ENCODE measurements around the gene ZNF534. TPM values are rescaled to one million over a fixed set of nuclear protein-coding genes. Genes with fewer than 3 reads are reported as not detected.

The ZNF534 gene
- total and polyA plus RNA-seq, 12 donors = 0.11 to 0.18 (median 0.14) TPM; not detected in 8

DNA sequence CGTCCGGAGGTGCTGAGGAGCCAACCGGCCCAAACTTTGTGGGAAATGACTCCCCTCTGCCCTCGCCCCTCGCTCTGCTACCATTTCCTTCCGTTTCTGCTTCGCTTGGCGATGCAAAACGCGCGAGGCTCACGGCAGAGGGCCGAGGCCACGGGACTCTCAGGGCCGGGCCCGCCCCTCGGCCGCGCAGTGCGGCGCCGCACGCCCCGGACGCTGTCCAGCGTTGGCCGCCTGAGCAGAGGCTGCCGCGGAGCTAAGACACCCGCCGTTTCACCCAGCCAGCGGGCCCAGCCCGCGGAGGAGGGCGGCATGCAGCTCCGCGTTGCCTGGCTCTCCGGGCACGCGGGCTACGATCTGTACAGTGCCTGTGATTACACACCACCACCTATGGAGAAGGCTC, 22.3 kb downstream of the ZNF534 start:
- WGBS, 4 donors = 19 to 33% (median 28%) methylated on average over 12 to 41 of the region's 41 CpGs
- intact Hi-C loops (cut with DNase I) = no loop called here

DNA sequence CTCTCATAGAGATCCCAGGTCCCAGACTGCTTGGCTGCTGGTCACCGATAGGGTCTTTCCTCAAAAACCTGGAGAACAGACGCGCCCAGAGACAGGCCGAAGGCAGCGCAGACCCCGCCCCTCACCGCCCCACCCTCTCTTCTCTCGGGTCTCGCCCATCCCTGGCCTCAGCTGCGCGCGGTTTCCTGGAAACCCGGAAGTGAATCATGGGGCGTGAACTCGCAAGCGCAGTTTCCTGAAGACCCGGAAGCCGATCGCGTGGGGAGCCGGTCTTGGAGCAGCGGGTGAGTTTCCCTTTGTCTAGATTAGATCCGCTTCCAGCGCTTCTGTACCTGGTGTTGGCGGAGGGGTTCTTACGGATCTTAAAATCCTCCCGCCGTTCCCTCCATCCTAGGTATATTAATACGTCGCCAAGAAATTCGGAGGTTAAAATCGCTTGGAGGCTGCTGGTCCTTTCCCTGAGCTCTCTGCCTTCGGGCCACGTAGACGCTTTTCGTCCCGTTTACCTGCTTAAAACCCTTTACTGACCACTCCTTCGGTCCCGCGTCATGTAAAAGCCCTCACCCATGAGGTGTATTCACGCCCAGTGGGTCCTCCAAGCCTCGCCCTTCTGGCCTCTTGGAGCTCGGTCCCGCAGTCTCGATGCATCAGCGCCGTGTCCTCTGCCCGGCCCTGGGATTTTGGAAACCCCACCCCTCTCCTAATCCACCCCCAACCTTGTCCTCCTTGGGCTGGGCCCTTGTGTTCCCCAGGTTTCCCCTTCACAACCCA, 24.6 kb downstream of the ZNF534 start, which contains the start of gene ZNF578:
Gene ZNF578, plus strand, starts transcription at position 230 of the 771 bp plus-strand sequence. CDS start 48,293 bp downstream, outside the sequence.
- Histone ChIP-seq H3K27me3 (no peaks in the 10 kb centered on the region), H3K9me3 (replicated peaks in 1 of 3) (peaks cover 0 to 11% (median 0%) of the 10 kb centered on the region in 3 donors), H3K4me3 (peak within 1 kb of the TSS in 2 of 4 donors; percentile 32 to 66), H3K36me3 (replicated peaks in 1 of 2) (no peaks in the 10 kb centered on the region), H3K4me1 (replicated peaks in 1 of 2) (no peaks in the 10 kb centered on the region), H3K27ac (peak within 1 kb of the TSS in 1 of 5 donors; percentile 16)
- 2% methylated on average over 24 to 48 of the region's 48 CpGs for WGBS, 4 donors
- no peak for TF ChIP-seq POLR2A (IDR thresholded peaks at IDR 0.05)
- TF ChIP-seq, protein P1, sequence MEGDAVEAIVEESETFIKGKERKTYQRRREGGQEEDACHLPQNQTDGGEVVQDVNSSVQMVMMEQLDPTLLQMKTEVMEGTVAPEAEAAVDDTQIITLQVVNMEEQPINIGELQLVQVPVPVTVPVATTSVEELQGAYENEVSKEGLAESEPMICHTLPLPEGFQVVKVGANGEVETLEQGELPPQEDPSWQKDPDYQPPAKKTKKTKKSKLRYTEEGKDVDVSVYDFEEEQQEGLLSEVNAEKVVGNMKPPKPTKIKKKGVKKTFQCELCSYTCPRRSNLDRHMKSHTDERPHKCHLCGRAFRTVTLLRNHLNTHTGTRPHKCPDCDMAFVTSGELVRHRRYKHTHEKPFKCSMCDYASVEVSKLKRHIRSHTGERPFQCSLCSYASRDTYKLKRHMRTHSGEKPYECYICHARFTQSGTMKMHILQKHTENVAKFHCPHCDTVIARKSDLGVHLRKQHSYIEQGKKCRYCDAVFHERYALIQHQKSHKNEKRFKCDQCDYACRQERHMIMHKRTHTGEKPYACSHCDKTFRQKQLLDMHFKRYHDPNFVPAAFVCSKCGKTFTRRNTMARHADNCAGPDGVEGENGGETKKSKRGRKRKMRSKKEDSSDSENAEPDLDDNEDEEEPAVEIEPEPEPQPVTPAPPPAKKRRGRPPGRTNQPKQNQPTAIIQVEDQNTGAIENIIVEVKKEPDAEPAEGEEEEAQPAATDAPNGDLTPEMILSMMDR (IDR thresholded peaks at IDR 0.05) = no peak
- peak; percentile 60 to 84 (median 66) for DNase-seq
- intact Hi-C loops (cut with DNase I) = no loop called here

More for the DNA sequence above, 22.3 kb downstream of the ZNF534 start:
- peaks cover 0 to 9% (median 0%) of the 10 kb centered on the region in 3 donors for H3K9me3 ChIP-seq (replicated peaks in 1 of 3)
- no peaks in the 10 kb centered on the region for H3K27me3 ChIP-seq
- H3K4me1 ChIP-seq (replicated peaks in 1 of 2) = no peaks in the 10 kb centered on the region
- TF ChIP-seq, protein P1 (IDR thresholded peaks at IDR 0.05) = no peak
- no peak for TF ChIP-seq POLR2A (IDR thresholded peaks at IDR 0.05)
- H3K4me3 ChIP-seq = no peak overlapping the region
- DNase-seq = no peak
- no peak overlapping the region for H3K27ac ChIP-seq
- no peaks in the 10 kb centered on the region for H3K36me3 ChIP-seq (replicated peaks in 1 of 2)

DNA sequence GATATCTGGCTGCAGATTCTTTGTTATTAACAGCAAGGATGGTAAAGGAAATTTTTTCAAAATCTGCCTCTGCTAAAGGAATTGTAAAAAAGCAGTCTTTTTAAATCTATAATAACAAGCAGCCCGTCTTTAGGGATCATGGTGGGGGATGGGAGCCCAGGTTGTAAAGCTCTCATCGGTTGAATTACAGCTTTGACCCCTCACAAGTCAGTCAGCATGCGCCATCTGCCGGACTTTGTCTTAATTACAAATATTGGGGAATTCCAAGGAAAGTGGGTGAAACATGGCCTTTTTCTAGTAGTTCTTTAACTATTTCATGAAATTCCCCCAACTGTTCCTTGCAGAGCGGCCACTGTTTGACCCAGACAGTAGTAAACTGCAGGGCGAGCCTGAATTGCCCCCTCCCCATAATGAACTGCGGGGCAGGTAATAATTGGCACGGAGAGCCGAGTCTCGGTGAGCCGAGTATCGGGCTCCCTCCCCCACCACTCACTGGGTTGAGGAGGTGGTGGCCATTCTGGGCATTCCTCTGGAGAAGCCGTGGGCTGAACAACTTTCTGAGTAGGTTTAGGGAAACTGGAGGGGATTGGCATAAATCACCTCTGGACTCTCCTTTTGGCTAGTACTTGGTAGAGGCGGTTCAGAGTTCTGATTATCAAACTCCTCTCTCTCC, 36.0 kb downstream of the ZNF534 start:
- Histone ChIP-seq H3K4me1 (replicated peaks in 1 of 2) (no peaks in the 10 kb centered on the region), H3K27me3 (no peaks in the 10 kb centered on the region), H3K4me3 (no peak overlapping the region), H3K9me3 (replicated peaks in 1 of 3) (peaks cover 0 to 48% (median 22%) of the 10 kb centered on the region in 3 donors), H3K27ac (no peak overlapping the region), H3K36me3 (replicated peaks in 1 of 2) (no peaks in the 10 kb centered on the region)
- intact Hi-C loops (cut with DNase I) = no loop called here
- no peak for DNase-seq
- 85 to 91% (median 87%) methylated on average over 14 of the region's 14 CpGs for WGBS, 4 donors
- no peak for TF ChIP-seq POLR2A (IDR thresholded peaks at IDR 0.05)
- TF ChIP-seq, protein P1 (IDR thresholded peaks at IDR 0.05) = no peak

DNA sequence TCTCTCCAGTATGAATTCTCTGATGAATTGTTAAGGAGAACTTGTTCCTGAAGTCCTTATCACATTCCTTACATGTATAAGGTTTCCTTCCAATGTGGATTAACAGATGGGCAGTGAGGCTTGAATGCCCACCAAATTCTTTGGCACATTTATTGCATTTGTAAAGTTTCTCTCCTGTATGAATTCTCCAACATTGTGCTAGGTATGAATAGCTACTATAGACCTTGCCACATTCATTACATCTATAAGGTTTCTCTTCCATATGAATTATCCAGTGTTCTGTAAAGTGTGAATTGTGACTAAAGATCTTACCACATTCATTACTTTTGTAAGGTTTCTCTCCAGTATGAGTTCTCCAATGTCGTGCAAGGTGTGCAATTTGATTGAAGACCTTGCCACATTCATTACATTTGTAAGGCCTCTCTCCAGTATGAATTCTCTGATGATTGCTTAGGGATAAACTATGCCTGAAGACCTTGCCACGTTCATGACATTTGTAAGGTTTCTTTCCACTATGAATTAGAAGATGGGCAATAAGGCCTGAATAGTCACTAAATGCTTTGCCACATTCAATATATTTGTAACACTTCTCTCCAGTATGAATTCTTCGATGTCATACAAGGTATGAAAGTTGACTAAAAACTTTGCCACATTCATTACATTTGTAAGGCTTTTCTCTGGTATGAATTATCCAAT, 44.9 kb downstream of the ZNF534 start:
- no peak overlapping the region for H3K4me3 ChIP-seq
- no peaks in the 10 kb centered on the region for H3K4me1 ChIP-seq (replicated peaks in 1 of 2)
- H3K27me3 ChIP-seq = no peaks in the 10 kb centered on the region
- no peaks in the 10 kb centered on the region for H3K36me3 ChIP-seq (replicated peaks in 1 of 2)
- DNase-seq = no peak
- peaks cover 9 to 96% (median 45%) of the 10 kb centered on the region in 3 donors for H3K9me3 ChIP-seq (replicated peaks in 1 of 3)
- intact Hi-C loops (cut with DNase I) = no loop called here
- no peak overlapping the region for H3K27ac ChIP-seq
- 89 to 95% (median 92%) methylated on average over 3 of the region's 3 CpGs for WGBS, 4 donors
- TF ChIP-seq POLR2A (IDR thresholded peaks at IDR 0.05) = no peak

Data from adrenal gland (tissue), 12 donors.